Measurements from ENCODE around the gene CD37.

- TF ChIP-seq CTCF (IDR thresholded peaks at IDR 0.05; ENCODE audit: low read depth, low read length) (no peak), POLR2A (IDR thresholded peaks at IDR 0.05; ENCODE audit: extremely low read depth, insufficient read length) (no peak)
Measured at GRCh38 chr19:49335784-49336481, 727 bp downstream of the CD37 start.
